ENCODE measurements around the gene TERF2IP.

DNA sequence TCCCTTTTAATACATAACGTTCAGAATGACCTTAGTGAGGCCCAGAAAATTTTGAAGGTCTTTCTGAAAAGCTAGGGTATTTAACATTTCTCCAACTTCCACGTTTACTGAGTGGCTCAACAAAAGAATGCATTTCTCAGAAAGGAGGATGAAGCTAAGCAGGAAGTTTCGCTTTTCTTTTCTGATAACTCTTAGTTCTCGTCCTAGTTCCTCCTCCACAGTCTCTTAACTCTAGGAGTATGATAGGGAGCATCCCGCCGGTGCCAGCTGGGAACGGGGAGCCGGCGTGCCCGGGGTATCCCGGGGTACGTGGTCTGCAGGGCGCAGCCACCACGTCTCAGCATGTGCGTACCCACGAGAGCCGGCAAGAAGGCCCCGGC is 471 bp upstream of the TERF2IP start:
- TF ChIP-seq, protein P1, sequence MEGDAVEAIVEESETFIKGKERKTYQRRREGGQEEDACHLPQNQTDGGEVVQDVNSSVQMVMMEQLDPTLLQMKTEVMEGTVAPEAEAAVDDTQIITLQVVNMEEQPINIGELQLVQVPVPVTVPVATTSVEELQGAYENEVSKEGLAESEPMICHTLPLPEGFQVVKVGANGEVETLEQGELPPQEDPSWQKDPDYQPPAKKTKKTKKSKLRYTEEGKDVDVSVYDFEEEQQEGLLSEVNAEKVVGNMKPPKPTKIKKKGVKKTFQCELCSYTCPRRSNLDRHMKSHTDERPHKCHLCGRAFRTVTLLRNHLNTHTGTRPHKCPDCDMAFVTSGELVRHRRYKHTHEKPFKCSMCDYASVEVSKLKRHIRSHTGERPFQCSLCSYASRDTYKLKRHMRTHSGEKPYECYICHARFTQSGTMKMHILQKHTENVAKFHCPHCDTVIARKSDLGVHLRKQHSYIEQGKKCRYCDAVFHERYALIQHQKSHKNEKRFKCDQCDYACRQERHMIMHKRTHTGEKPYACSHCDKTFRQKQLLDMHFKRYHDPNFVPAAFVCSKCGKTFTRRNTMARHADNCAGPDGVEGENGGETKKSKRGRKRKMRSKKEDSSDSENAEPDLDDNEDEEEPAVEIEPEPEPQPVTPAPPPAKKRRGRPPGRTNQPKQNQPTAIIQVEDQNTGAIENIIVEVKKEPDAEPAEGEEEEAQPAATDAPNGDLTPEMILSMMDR (IDR thresholded peaks at IDR 0.05; ENCODE audit: poor library complexity, severe bottlenecking) = no peak
- TF ChIP-seq POLR2AphosphoS5 (IDR thresholded peaks at IDR 0.05) (no peak), EZH2 (IDR thresholded peaks at IDR 0.05; ENCODE audit: borderline replicate concordance, insufficient read depth, low read length, poor library complexity, severe bottlenecking) (no peak), EP300 (conservative IDR thresholded peaks at IDR 0.05; ENCODE audit: poor library complexity, severe bottlenecking) (no peak), RAD21 (conservative IDR thresholded peaks at IDR 0.05) (no peak), MXI1 (conservative IDR thresholded peaks at IDR 0.05; ENCODE audit: poor library complexity, severe bottlenecking) (no peak)
- TF ChIP-seq, protein P2, sequence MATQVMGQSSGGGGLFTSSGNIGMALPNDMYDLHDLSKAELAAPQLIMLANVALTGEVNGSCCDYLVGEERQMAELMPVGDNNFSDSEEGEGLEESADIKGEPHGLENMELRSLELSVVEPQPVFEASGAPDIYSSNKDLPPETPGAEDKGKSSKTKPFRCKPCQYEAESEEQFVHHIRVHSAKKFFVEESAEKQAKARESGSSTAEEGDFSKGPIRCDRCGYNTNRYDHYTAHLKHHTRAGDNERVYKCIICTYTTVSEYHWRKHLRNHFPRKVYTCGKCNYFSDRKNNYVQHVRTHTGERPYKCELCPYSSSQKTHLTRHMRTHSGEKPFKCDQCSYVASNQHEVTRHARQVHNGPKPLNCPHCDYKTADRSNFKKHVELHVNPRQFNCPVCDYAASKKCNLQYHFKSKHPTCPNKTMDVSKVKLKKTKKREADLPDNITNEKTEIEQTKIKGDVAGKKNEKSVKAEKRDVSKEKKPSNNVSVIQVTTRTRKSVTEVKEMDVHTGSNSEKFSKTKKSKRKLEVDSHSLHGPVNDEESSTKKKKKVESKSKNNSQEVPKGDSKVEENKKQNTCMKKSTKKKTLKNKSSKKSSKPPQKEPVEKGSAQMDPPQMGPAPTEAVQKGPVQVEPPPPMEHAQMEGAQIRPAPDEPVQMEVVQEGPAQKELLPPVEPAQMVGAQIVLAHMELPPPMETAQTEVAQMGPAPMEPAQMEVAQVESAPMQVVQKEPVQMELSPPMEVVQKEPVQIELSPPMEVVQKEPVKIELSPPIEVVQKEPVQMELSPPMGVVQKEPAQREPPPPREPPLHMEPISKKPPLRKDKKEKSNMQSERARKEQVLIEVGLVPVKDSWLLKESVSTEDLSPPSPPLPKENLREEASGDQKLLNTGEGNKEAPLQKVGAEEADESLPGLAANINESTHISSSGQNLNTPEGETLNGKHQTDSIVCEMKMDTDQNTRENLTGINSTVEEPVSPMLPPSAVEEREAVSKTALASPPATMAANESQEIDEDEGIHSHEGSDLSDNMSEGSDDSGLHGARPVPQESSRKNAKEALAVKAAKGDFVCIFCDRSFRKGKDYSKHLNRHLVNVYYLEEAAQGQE (IDR thresholded peaks at IDR 0.05; ENCODE audit: borderline replicate concordance) = no peak

All from neural cell (in vitro differentiated cells).